OCI-LY7 (cell line): ENCODE results near the gene TSPAN12.

Source experiments
- EZH2phosphoT487 ChIP-seq: fragments of 200-600 bp; sonication (generic); IDR thresholded peaks from 2 replicates; pipeline ENCODE4 v1.6.1; 2018; ENCODE audit warnings: low read depth, borderline replicate concordance, mild to moderate bottlenecking, mixed run types, antibody characterized with exemption, low read length, moderate library complexity, mixed read lengths
- TF ChIP-seq, protein P1 (sequence below): fragments of 200-600 bp; sonication (generic); conservative IDR thresholded peaks from 2 replicates; pipeline ENCODE4 v1.5.1; 2014; ENCODE audit warnings: mild to moderate bottlenecking, antibody characterized with exemption, low read length, moderate library complexity, mixed read lengths

DNA sequence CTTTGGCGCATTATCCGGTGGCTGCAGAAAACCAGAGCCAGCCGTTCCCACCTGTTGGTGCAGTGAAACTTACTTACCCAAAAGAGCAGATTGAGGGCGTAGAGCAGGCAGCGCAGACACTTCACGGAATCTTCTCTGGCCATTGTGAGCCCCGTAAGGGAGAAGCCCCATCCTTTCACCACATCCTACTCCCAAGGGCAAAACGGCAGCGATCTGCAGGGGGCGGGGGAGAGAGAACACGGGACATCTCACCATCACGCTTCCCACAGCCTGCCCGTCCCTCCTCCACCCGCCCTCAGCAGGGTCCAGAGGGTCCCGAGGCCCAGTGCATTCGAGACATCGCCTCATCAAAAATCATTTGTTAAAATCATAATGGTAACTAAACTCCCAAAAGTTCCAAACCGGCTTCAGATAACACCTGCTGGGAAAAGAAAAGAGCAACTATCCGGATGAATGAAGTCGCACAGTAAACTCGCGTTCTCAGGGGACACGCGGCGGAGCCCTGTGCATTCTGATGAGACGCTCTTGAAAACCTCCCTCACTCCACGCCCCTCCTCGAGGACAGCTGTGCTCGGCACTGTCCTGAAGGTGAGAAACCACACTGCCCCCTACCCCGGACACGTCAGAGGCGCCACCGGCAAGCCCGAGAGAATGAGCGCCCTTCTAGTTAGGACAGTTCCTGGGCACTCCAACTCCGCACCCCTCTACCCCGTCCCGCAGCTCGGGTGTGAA lies 1.2 kb downstream of the TSPAN12 start:
- TF ChIP-seq, protein P1, sequence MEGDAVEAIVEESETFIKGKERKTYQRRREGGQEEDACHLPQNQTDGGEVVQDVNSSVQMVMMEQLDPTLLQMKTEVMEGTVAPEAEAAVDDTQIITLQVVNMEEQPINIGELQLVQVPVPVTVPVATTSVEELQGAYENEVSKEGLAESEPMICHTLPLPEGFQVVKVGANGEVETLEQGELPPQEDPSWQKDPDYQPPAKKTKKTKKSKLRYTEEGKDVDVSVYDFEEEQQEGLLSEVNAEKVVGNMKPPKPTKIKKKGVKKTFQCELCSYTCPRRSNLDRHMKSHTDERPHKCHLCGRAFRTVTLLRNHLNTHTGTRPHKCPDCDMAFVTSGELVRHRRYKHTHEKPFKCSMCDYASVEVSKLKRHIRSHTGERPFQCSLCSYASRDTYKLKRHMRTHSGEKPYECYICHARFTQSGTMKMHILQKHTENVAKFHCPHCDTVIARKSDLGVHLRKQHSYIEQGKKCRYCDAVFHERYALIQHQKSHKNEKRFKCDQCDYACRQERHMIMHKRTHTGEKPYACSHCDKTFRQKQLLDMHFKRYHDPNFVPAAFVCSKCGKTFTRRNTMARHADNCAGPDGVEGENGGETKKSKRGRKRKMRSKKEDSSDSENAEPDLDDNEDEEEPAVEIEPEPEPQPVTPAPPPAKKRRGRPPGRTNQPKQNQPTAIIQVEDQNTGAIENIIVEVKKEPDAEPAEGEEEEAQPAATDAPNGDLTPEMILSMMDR = no peak
- no peak for TF ChIP-seq EZH2phosphoT487
